Gastroesophageal sphincter (tissue), 4 donors: Measurements from ENCODE around the gene CARNS1. TPM values are rescaled to one million over a fixed set of nuclear protein-coding genes. Genes with fewer than 3 reads are reported as not detected.

Source experiments
- ATAC-seq: fragments of 150-250 bp; one replicate; pipeline ENCODE4 v1.9.1; 2016; ENCODE audit warnings: mild to moderate bottlenecking, moderate library complexity
- H3K27ac ChIP-seq, 4 donors: fragments of 200-600 bp; sonication (generic) in 3 of 4; 1 replicate in 3 of 4; 2 replicates in 1 of 4; pipeline ENCODE4 v1.5.1; 2016 to 2019
- H3K27me3 ChIP-seq: fragments of 200-600 bp; sonication (generic); one replicate; pipeline ENCODE4 v1.5.1; 2019
- H3K36me3 ChIP-seq, 2 donors: fragments of 200-600 bp; sonication (generic); one replicate each; pipeline ENCODE4 v1.5.1; 2019; ENCODE audit warnings: control low read depth in 1 of 2
- H3K4me1 ChIP-seq, 3 donors: fragments of 200-600 bp; sonication (generic); 1 replicate in 2 of 3; 2 replicates in 1 of 3; pipeline ENCODE4 v1.5.1; 2016 to 2019; ENCODE audit warnings: control low read depth in 2 of 3
- H3K4me3 ChIP-seq, 2 donors: fragments of 200-600 bp; sonication (generic); one replicate each; pipeline ENCODE4 v1.5.1; 2019; ENCODE audit warnings: mild to moderate bottlenecking in 1 of 2, moderate library complexity in 1 of 2
- H3K9me3 ChIP-seq, 3 donors: fragments of 200-600 bp; sonication (generic); one replicate each; pipeline ENCODE4 v1.5.1; 2017 to 2019; ENCODE audit warnings: control low read depth in 2 of 3
- EP300 ChIP-seq: sonication (generic); formaldehyde crosslinking; IDR thresholded peaks from one replicate; pipeline ENCODE4 v1.6.1; 2017; ENCODE audit warnings: antibody characterized with exemption, mild to moderate bottlenecking
- POLR2A ChIP-seq, 2 donors: fragments of 450-650 bp; IDR thresholded peaks; one replicate each; pipeline ENCODE4 v1.6.1; 2017; ENCODE audit warnings: antibody characterized with exemption in 2 of 2, mild to moderate bottlenecking in 2 of 2, moderate library complexity in 1 of 2
- POLR2AphosphoS5 ChIP-seq: sonication (generic); formaldehyde crosslinking; IDR thresholded peaks from one replicate; pipeline ENCODE4 v1.6.1; 2017; ENCODE audit warnings: antibody characterized with exemption
- WGBS, 2 donors: methylation state at CpG; one replicate each; pipeline ENCODE4 v1.1.5; 2018; ENCODE audit warnings: low coverage in 1 of 2; 5-methylcytosine and 5-hydroxymethylcytosine counted together
- total RNA-seq, 4 donors: library from RNA; depleted of rRNA; stranded (reverse); fragments of >200 nt; gene quantifications; one replicate each; pipeline ENCODE4 v1.1.0, GENCODE V29; 2016
- TF ChIP-seq, protein P1 (sequence below), 4 experiments: fragments of 200-600 bp in 2 of 4; fragments of 450-650 bp in 2 of 4; sonication (generic) in 1 of 4; IDR thresholded peaks; one replicate each; pipeline ENCODE4 v1.5.1; 2017 to 2019; ENCODE audit warnings: antibody characterized with exemption in 4 of 4, mild to moderate bottlenecking in 2 of 4, moderate library complexity in 2 of 4

CARNS1 gene
- total RNA-seq, 4 donors from 2014 or later: 0.73 to 3.3 (median 1.6) TPM

DNA sequence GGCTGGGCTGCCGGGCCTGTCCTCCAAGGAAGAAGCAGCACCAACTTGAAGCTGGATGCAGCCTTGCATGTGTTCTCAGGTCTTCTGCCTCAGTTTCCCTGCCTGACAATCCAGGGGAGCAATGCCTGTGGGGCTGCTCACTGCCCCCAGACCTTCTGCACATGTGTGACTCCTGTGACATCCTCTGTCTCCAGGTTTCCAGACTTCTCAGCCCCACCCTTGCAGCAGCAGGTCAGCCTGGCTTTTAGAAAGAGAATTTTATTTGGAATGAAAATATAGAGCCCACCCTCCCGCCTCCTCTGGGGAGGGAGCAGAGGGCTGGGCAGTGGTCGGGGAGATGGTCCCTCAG is 22.3 kb downstream of the CARNS1 start:
- Histone ChIP-seq H3K9me3 (no peaks in the 10 kb centered on the region), H3K4me1 (peaks cover 0 to 70% (median 9%) of the 10 kb centered on the region in 3 donors), H3K4me3 (peak overlapping the region in 1 of 2 donors; percentile 27), H3K27me3 (no peaks in the 10 kb centered on the region), H3K36me3 (peaks cover 0 to 90% of the 10 kb centered on the region in 2 donors), H3K27ac (peak overlapping the region in 1 of 4 donors; percentile 31)
- TF ChIP-seq POLR2A (IDR thresholded peaks at IDR 0.05) (peak in 1 of 2 donors; percentile 3), POLR2AphosphoS5 (no peak), EP300 (no peak)
- TF ChIP-seq, protein P1, sequence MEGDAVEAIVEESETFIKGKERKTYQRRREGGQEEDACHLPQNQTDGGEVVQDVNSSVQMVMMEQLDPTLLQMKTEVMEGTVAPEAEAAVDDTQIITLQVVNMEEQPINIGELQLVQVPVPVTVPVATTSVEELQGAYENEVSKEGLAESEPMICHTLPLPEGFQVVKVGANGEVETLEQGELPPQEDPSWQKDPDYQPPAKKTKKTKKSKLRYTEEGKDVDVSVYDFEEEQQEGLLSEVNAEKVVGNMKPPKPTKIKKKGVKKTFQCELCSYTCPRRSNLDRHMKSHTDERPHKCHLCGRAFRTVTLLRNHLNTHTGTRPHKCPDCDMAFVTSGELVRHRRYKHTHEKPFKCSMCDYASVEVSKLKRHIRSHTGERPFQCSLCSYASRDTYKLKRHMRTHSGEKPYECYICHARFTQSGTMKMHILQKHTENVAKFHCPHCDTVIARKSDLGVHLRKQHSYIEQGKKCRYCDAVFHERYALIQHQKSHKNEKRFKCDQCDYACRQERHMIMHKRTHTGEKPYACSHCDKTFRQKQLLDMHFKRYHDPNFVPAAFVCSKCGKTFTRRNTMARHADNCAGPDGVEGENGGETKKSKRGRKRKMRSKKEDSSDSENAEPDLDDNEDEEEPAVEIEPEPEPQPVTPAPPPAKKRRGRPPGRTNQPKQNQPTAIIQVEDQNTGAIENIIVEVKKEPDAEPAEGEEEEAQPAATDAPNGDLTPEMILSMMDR (IDR thresholded peaks at IDR 0.05): no peak
- ATAC-seq: no peak
- WGBS, 2 donors: no CpG with 5 or more reads among the region's 3 CpGs

DNA sequence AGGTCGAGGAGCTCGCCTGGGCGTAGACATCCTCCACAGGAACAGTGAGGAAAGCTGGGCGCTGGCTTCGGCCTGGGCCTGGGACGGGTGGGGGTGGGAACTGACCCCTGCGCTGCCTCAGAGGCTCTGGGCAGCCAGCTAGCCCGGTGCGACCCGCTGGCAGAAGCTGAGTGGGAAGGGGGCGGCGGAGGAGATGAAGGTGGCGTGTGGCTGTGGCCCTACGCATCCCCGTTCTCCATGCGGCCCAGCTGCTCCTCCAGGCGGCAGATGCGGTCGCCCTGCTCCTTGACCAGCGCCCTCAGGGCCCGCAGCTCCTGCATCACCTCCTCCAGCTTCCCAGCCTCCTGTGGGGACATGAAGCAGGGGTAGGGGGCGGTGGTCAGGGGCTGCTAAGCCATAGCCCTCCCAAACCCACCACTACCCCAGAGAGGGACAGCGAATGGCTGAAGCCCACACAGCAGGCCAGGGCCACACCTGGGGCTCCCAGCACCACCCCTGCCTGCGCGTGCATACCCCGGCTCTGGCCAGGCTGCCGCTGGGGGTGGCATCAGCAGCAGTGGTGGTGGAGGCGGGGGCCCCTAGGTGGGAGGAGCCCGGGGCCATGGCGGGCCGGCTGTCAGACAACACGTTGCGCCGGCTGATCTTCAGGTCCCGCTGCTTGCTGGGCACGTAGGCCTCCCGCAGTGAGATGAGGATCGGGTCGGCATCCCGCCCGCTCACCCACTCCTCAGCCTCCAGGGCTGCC is 22.9 kb downstream of the CARNS1 start:
- Histone ChIP-seq H3K4me1 (peaks cover 0 to 72% (median 9%) of the 10 kb centered on the region in 3 donors), H3K27me3 (no peaks in the 10 kb centered on the region), H3K4me3 (peak overlapping the region in 1 of 2 donors; percentile 27), H3K36me3 (peaks cover 0 to 85% of the 10 kb centered on the region in 2 donors), H3K9me3 (no peaks in the 10 kb centered on the region), H3K27ac (peak overlapping the region in 3 of 4 donors; percentile 50 to 66 (median 60))
- WGBS, 2 donors: no CpG with 5 or more reads among the region's 41 CpGs
- TF ChIP-seq POLR2A (IDR thresholded peaks at IDR 0.05) (no peak), EP300 (no peak), POLR2AphosphoS5 (no peak)
- TF ChIP-seq, protein P1 (IDR thresholded peaks at IDR 0.05): no peak
- ATAC-seq: no peak

DNA sequence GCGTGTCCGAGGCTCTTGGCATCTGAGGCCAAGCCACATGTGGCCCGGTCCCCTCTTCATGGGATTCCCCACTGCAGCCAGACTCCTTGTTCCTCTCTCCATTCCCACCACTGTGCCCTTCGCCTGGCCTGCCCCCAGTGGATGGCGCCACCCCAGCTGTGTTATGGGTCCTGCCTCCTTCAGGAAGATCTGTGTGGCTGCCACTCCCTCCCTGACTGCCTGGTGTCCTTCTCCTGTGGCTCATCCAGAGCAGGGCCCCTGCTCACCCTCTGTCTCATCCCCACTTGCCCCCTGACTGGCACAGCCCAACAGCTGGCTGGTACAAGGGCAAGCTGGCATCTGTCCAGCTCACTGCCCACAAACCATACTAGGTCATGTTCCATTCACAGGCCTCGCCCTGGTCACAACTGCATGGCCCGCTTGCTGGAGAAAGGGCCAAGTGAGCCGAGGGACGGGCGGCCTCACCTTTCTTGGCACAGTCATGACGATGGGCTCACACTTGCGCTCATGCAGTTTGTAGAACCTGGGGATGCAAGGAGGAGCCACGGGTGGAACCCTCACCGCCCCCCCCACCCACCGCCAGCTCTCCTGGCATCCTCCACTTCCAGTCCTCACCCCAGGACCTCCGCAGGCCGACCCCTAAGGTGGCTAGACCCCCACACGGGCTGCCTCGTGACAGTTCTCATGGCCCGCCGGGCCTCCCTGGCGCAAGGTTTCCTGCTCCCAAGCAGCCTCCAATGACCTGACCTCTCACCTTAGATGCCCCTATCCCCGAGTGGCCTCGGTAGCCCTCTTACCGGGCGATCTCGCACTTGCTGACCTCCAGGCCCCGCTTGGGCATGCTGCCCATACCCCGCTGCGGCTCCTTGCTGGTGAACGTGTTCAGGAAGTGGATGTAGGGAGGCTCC is 24.1 kb downstream of the CARNS1 start:
- TF ChIP-seq POLR2AphosphoS5 (peak; percentile 41), POLR2A (IDR thresholded peaks at IDR 0.05) (no peak)
- WGBS, 2 donors: 60% methylated on average over 2 of the region's 31 CpGs; no CpG with 5 or more reads in 1 of the 2 donors
- no peaks in the 10 kb centered on the region for H3K27me3 ChIP-seq
- ATAC-seq: no peak
- no peak overlapping the region for H3K4me3 ChIP-seq
- H3K27ac ChIP-seq: peak overlapping the region in 3 of 4 donors; percentile 50 to 66 (median 60)
- no peaks in the 10 kb centered on the region for H3K9me3 ChIP-seq
- H3K36me3 ChIP-seq: peaks cover 0 to 72% of the 10 kb centered on the region in 2 donors
- H3K4me1 ChIP-seq: peaks cover 0 to 79% (median 15%) of the 10 kb centered on the region in 3 donors

DNA sequence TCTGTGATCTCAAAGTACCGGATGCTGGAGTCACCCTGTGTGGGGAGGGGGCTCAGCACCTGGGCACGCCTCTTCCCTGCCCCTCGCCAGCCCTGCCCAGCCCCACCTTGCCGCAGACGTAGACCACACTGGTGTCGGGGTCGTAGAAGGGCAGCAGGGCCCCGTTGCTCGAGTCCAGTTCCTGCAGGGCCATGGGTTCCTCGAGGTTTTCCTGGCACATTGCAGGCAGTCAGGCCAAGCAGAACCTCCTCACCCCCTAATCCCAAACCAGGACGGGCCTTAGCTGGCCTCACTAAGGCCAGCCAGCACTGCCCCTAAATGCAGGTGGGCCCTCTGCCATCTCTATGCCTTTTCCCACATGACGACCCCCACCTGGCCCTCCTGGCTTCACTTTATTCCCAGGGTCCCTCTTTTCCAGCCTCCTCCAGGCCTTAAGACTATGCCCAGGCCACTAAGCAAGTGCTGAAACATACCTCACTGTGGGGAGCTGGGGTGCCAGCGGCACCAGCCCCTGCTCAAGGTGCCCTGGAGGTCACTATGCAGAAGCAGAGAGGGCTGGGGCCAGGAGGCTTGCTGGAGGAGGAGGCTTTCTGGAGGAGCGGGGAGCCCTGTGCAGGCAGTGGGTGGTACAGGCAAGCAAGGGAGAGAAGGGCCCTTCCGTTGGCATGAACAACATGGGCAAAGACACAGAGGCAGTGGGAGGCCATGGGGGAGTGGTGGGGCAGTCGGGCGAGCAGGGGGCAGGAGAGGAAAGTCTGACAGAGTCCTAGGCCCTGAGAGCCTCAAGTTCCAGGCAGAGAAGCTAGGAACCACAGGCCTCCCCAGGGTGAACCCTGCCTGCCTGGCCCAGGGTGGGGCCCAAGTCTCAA is 25.0 kb downstream of the CARNS1 start:
- Histone ChIP-seq H3K9me3 (no peaks in the 10 kb centered on the region), H3K4me3 (no peak overlapping the region), H3K36me3 (peaks cover 0 to 63% of the 10 kb centered on the region in 2 donors), H3K27ac (peak overlapping the region in 3 of 4 donors; percentile 50 to 66 (median 60)), H3K4me1 (peaks cover 0 to 75% (median 15%) of the 10 kb centered on the region in 3 donors), H3K27me3 (no peaks in the 10 kb centered on the region)
- 70 to 72% methylated on average over 2 to 4 of the region's 17 CpGs for WGBS, 2 donors
- ATAC-seq: no peak
- TF ChIP-seq POLR2AphosphoS5: no peak
- no peak for TF ChIP-seq POLR2A (IDR thresholded peaks at IDR 0.05)
- TF ChIP-seq, protein P1 (IDR thresholded peaks at IDR 0.05): no peak
- no peak for TF ChIP-seq EP300
